ENCODE data around the gene CXCR2. TPM values are rescaled to one million over a fixed set of nuclear protein-coding genes. Genes with fewer than 3 reads are reported as not detected.

CXCR2 gene
- total and polyA plus RNA-seq, 2 of the 8 experiments (the other 6 are each of a cell fraction or from before 2014, with no cell fraction given): 1.4 to 1.6 TPM

DNA sequence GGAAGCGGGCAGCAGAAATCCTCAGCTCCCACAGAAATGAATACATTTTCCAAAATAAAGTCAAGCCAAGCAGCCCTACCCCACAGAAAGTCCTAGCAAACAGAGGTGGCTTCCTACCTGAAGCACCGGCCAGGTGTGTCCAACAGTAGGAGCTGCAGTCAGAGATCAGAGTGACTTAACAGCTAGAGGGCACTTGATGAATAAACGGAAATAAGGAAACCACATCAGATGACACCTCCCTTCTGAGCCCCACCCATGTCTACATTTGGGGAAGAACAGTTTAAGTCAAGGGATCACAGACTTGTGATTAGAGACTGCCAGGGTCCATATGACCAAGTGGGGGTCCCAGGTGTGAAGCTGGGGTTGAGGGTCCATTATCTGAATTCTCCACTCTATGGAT lies 41.0 kb downstream of the CXCR2 start, which contains the start of gene CXCR1:
TSS of gene CXCR1 (minus strand) at position 172 of the 400 bp plus-strand sequence. CDS start 1,751 bp downstream, outside the sequence.
- no peaks in the 10 kb centered on the region for H3K23me2 ChIP-seq (ENCODE audit: low read depth, low read length)
- H3K27ac ChIP-seq (ENCODE audit: low read depth, low read length): no peak within 1 kb of the TSS
- H3K4me3 ChIP-seq (ENCODE audit: extremely low read depth in 1 of 4, insufficient read depth in 2 of 4, low read depth in 3 of 4, low read length in 4 of 4): no peak within 1 kb of the TSS
- no peaks in the 10 kb centered on the region for H3K9me3 ChIP-seq (ENCODE audit: insufficient read depth in 2 of 2, low read depth in 1 of 2, low read length in 1 of 2)
- peaks cover 0 to 3% (median 0%) of the 10 kb centered on the region in 4 experiments; a peak in 1 of 7 replicates for H3K4me1 ChIP-seq (replicated peaks in 1 of 4; ENCODE audit: control insufficient read depth in 3 of 4, insufficient read depth in 4 of 4, low read length in 3 of 4)
- no peak within 1 kb of the TSS for H3K9ac ChIP-seq (replicated peaks in 1 of 4; ENCODE audit: extremely low read depth in 1 of 4, low read depth in 3 of 4, low read length in 3 of 4)
- no peaks in the 10 kb centered on the region for H3K79me1 ChIP-seq (ENCODE audit: low read depth, low read length)
- H2BK120ac ChIP-seq (replicated peaks; ENCODE audit: low read depth, low read length): no peak within 1 kb of the TSS
- WGBS, 2 experiments (ENCODE audit: extremely low coverage in 1 of 2, insufficient coverage in 1 of 2, insufficient read length in 1 of 2, insufficient replicate concordance in 2 of 2, low coverage in 1 of 2, low lambda C conversion rate in 2 of 2, missing lambda C conversion rate in 1 of 2): 85% methylated on average over 3 of the region's 3 CpGs; no CpG with 5 or more reads in 1 of the 2 experiments
- no peak within 1 kb of the TSS for H4K5ac ChIP-seq (ENCODE audit: insufficient read length, low read depth, low read length)
- H3K4me2 ChIP-seq (ENCODE audit: insufficient read depth in 1 of 2, low read depth in 2 of 2, low read length in 2 of 2): no peak within 1 kb of the TSS
- H4K20me1 ChIP-seq (replicated peaks in 1 of 2; ENCODE audit: control insufficient read depth in 1 of 2, insufficient read depth in 2 of 2, low read length in 2 of 2): no peaks in the 10 kb centered on the region
- no peak within 1 kb of the TSS for H4K8ac ChIP-seq (ENCODE audit: extremely low read depth, insufficient read depth, low read length)
- POLR2A ChIA-PET (ENCODE audit: partially characterized antibody): no interaction called here
- no peak within 1 kb of the TSS for H3K56ac ChIP-seq (replicated peaks; ENCODE audit: insufficient read length, low read depth, low read length)
- H2BK15ac ChIP-seq (ENCODE audit: low read length): no peak within 1 kb of the TSS; the same call in 1 of the 2 replicates
- FAIRE-seq: no peak
- no peak for DNase-seq (ENCODE audit: low read depth in 1 of 2, low spot score in 2 of 2)
- H3K36me3 ChIP-seq (ENCODE audit: control insufficient read depth in 2 of 4, insufficient read depth in 4 of 4, low read length in 3 of 4): no peaks in the 10 kb centered on the region
- CTCF ChIA-PET (ENCODE audit: partially characterized antibody): interaction anchor here (0.5 to 2.8 kb wide), 9 partner anchors 13 to 380 kb away, joined by 3 to 25 read pairs (median 6); partner anchors contain the start of gene RUFY4
- no peak within 1 kb of the TSS for H2AK5ac ChIP-seq (ENCODE audit: low read depth, low read length)
- H3K27me3 ChIP-seq (replicated peaks in 1 of 4; ENCODE audit: control insufficient read depth in 3 of 4, extremely low read depth in 1 of 4, insufficient read depth in 3 of 4, low read length in 3 of 4): 0 out of 7 replicates have a peak, but pooled peaks cover 0 to 3% (median 0%) of the 10 kb centered on the region in 4 experiments
- H2BK20ac ChIP-seq (ENCODE audit: low read length): peak within 1 kb of the TSS; percentile 75; the same call in 1 of the 2 replicates
- no peak within 1 kb of the TSS for H3K4ac ChIP-seq (replicated peaks; ENCODE audit: insufficient read length, low read depth, low read length)
- H4K91ac ChIP-seq (replicated peaks; ENCODE audit: insufficient read length, low read length): no peak within 1 kb of the TSS
- H3K18ac ChIP-seq (ENCODE audit: extremely low read depth, low read length): no peak within 1 kb of the TSS
- no peak within 1 kb of the TSS for H2AFZ ChIP-seq (ENCODE audit: low read length)
- H3K23ac ChIP-seq (ENCODE audit: insufficient read length): no peak within 1 kb of the TSS
- H2BK12ac ChIP-seq (ENCODE audit: low read depth, low read length): no peak within 1 kb of the TSS
- no peaks in the 10 kb centered on the region for H3K79me2 ChIP-seq (ENCODE audit: control insufficient read depth in 1 of 2, insufficient read depth in 2 of 2, low read length in 2 of 2)
- H3K14ac ChIP-seq (ENCODE audit: insufficient read length): no peak within 1 kb of the TSS
- no peak within 1 kb of the TSS for H2BK5ac ChIP-seq (ENCODE audit: low read depth, low read length)
- TF ChIP-seq SIX5 (IDR thresholded peaks at IDR 0.05; ENCODE audit: low read depth, low read length) (no peak), CHD1 (IDR thresholded peaks at IDR 0.05; ENCODE audit: low read depth, low read length) (no peak), SUZ12 (IDR thresholded peaks at IDR 0.05; ENCODE audit: low read length) (no peak), POLR2A (IDR thresholded peaks at IDR 0.05; ENCODE audit: control extremely low read depth in 1 of 2, low read depth in 2 of 2, low read length in 2 of 2) (no peak), KDM4A (IDR thresholded peaks at IDR 0.05; ENCODE audit: low read depth, low read length, severe bottlenecking) (no peak), CEBPB (IDR thresholded peaks at IDR 0.05; ENCODE audit: low read depth, low read length) (no peak)
- TF ChIP-seq, protein P1, sequence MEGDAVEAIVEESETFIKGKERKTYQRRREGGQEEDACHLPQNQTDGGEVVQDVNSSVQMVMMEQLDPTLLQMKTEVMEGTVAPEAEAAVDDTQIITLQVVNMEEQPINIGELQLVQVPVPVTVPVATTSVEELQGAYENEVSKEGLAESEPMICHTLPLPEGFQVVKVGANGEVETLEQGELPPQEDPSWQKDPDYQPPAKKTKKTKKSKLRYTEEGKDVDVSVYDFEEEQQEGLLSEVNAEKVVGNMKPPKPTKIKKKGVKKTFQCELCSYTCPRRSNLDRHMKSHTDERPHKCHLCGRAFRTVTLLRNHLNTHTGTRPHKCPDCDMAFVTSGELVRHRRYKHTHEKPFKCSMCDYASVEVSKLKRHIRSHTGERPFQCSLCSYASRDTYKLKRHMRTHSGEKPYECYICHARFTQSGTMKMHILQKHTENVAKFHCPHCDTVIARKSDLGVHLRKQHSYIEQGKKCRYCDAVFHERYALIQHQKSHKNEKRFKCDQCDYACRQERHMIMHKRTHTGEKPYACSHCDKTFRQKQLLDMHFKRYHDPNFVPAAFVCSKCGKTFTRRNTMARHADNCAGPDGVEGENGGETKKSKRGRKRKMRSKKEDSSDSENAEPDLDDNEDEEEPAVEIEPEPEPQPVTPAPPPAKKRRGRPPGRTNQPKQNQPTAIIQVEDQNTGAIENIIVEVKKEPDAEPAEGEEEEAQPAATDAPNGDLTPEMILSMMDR (IDR thresholded peaks at IDR 0.05; ENCODE audit: control extremely low read depth in 1 of 3, insufficient read depth in 1 of 3, low read depth in 1 of 3, low read length in 3 of 3): no peak
